ENCODE data around the gene CNPY1. TPM values are rescaled to one million over a fixed set of nuclear protein-coding genes. Genes with fewer than 3 reads are reported as not detected.

CNPY1 gene
- total and polyA plus RNA-seq, 2 of the 8 experiments (the other 6 are each of a cell fraction or from before 2014, with no cell fraction given) = not detected

DNA sequence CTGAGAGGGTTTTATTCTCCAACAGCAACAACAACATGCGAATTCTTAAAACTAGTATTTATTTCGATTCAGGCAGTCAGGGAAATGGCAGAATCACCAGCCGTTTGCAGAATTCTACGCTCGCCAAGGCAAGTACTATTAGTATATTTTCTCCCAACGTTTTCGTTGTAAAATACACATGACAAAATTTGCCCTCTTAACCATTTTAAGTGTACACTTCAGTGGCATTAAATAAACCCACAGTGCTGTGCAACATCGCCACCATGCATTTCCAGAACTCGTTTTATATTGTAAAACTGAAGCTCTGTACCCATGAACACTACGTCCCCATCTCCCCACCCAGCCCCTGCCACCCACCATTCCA lies 77.6 kb downstream of the CNPY1 start:
- Histone ChIP-seq H3K79me2 (ENCODE audit: control insufficient read depth in 1 of 2, insufficient read depth in 2 of 2, low read length in 2 of 2) (no peaks in the 10 kb centered on the region), H3K23ac (ENCODE audit: insufficient read length) (no peak overlapping the region), H3K4me3 (ENCODE audit: extremely low read depth in 1 of 4, insufficient read depth in 2 of 4, low read depth in 3 of 4, low read length in 4 of 4) (peak overlapping the region in 3 of 4 experiments; percentile 30 to 57 (median 34); a peak in 6 of 8 replicates), H3K4me1 (replicated peaks in 1 of 4; ENCODE audit: control insufficient read depth in 3 of 4, insufficient read depth in 4 of 4, low read length in 3 of 4) (peaks cover 7 to 32% (median 13%) of the 10 kb centered on the region in 4 experiments; a peak in 6 of 7 replicates), H2AK5ac (ENCODE audit: low read depth, low read length) (no peak overlapping the region), H3K23me2 (ENCODE audit: low read depth, low read length) (peaks cover 4% of the 10 kb centered on the region; the same call in 1 of the 2 replicates), H2BK12ac (ENCODE audit: low read depth, low read length) (no peak overlapping the region), H2BK5ac (ENCODE audit: low read depth, low read length) (no peak overlapping the region), H4K5ac (ENCODE audit: insufficient read length, low read depth, low read length) (no peak overlapping the region), H3K27ac (ENCODE audit: low read depth, low read length) (no peak overlapping the region), H4K8ac (ENCODE audit: extremely low read depth, insufficient read depth, low read length) (no peak overlapping the region), H2AFZ (ENCODE audit: low read length) (no peak overlapping the region), H3K9ac (replicated peaks in 1 of 4; ENCODE audit: extremely low read depth in 1 of 4, low read depth in 3 of 4, low read length in 3 of 4) (no peak overlapping the region), H3K36me3 (ENCODE audit: control insufficient read depth in 2 of 4, insufficient read depth in 4 of 4, low read length in 3 of 4) (no peaks in the 10 kb centered on the region), H3K4me2 (ENCODE audit: insufficient read depth in 1 of 2, low read depth in 2 of 2, low read length in 2 of 2) (peak overlapping the region; percentile 53 to 70; a peak in 3 of 4 replicates), H3K56ac (replicated peaks; ENCODE audit: insufficient read length, low read depth, low read length) (no peak overlapping the region), H3K4ac (replicated peaks; ENCODE audit: insufficient read length, low read depth, low read length) (no peak overlapping the region), H3K9me3 (ENCODE audit: insufficient read depth in 2 of 2, low read depth in 1 of 2, low read length in 1 of 2) (no peaks in the 10 kb centered on the region), H3K27me3 (replicated peaks in 1 of 4; ENCODE audit: control insufficient read depth in 3 of 4, extremely low read depth in 1 of 4, insufficient read depth in 3 of 4, low read length in 3 of 4) (peaks cover 96 to 100% (median 99%) of the 10 kb centered on the region in 4 experiments), H2BK20ac (ENCODE audit: low read length) (no peak overlapping the region), H4K20me1 (replicated peaks in 1 of 2; ENCODE audit: control insufficient read depth in 1 of 2, insufficient read depth in 2 of 2, low read length in 2 of 2) (peaks cover 17 to 26% of the 10 kb centered on the region in 2 experiments), H3K18ac (ENCODE audit: extremely low read depth, low read length) (no peak overlapping the region), H2BK120ac (replicated peaks; ENCODE audit: low read depth, low read length) (no peak overlapping the region), H4K91ac (replicated peaks; ENCODE audit: insufficient read length, low read length) (no peak overlapping the region), H2BK15ac (ENCODE audit: low read length) (no peak overlapping the region), H3K14ac (ENCODE audit: insufficient read length) (no peak overlapping the region), H3K79me1 (ENCODE audit: low read depth, low read length) (no peaks in the 10 kb centered on the region)
- CTCF ChIA-PET (ENCODE audit: partially characterized antibody) = interaction anchor here (0.8 to 1.7 kb wide), 4 partner anchors 27 to 90 kb away, joined by 3 to 6 read pairs (median 4); no protein-coding TSS in a partner anchor
- FAIRE-seq (no peak), DNase-seq (ENCODE audit: low read depth in 1 of 2, low spot score in 2 of 2) (no peak)
- TF ChIP-seq POLR2A (IDR thresholded peaks at IDR 0.05; ENCODE audit: control extremely low read depth in 1 of 2, low read depth in 2 of 2, low read length in 2 of 2) (no peak), CBX8 (IDR thresholded peaks at IDR 0.05; ENCODE audit: borderline replicate concordance, low read depth, low read length) (peak; percentile 13; the same call in 1 of the 2 replicates), RNF2 (IDR thresholded peaks at IDR 0.05; ENCODE audit: borderline replicate concordance, low read depth, low read length, missing control alignments, poor library complexity, severe bottlenecking) (peak; percentile 15)
- POLR2A ChIA-PET (ENCODE audit: partially characterized antibody) = no interaction called here
- WGBS, 2 experiments (ENCODE audit: extremely low coverage in 1 of 2, insufficient coverage in 1 of 2, insufficient read length in 1 of 2, insufficient replicate concordance in 2 of 2, low coverage in 1 of 2, low lambda C conversion rate in 2 of 2, missing lambda C conversion rate in 1 of 2) = 22% methylated on average over 10 of the region's 10 CpGs; no CpG with 5 or more reads in 1 of the 2 experiments

Data from H1 (cell line).